ENCODE results near the gene RALY. TPM values are rescaled to one million over a fixed set of nuclear protein-coding genes. Genes with fewer than 3 reads are reported as not detected.

The RALY gene
- total RNA-seq, 1 experiment from 2014 or later, result 185 TPM

- ChIA-PET CTCF (no interaction called here), POLR2A (ENCODE audit: low non-redundant PET) (no interaction called here)
- Histone ChIP-seq H3K9me3 (ENCODE audit: low read depth, low read length, poor library complexity, severe bottlenecking) (no peaks in the 10 kb centered on the region), H3K4me1 (ENCODE audit: insufficient read depth, low read length, poor library complexity, severe bottlenecking) (no peaks in the 10 kb centered on the region), H3K27ac (ENCODE audit: low read depth, low read length, poor library complexity, severe bottlenecking) (no peak overlapping the region), H3K36me3 (ENCODE audit: insufficient read depth, low read length, poor library complexity, severe bottlenecking) (peaks cover 94% of the 10 kb centered on the region), H3K4me3 (ENCODE audit: low read depth, low read length, poor library complexity, severe bottlenecking) (no peak overlapping the region), H3K27me3 (replicated peaks; ENCODE audit: insufficient read depth, low read depth, low read length, poor library complexity) (no peaks in the 10 kb centered on the region)
- intact Hi-C loops (cut with micrococcal nuclease; ENCODE audit: unreplicated experiment), result no loop called here
- no peak for DNase-seq (ENCODE audit: low spot score)
- TF ChIP-seq EZH2 (IDR thresholded peaks at IDR 0.05; ENCODE audit: borderline replicate concordance, low read depth, low read length, poor library complexity, severe bottlenecking) (no peak), CTCF (conservative IDR thresholded peaks at IDR 0.05; ENCODE audit: low read depth, low read length) (no peak)
- BruUV-seq (replicated peaks), result no TSS peak
Observed at GRCh38 chr20:34102342-34102741, 108.6 kb downstream of the RALY start.

- TF ChIP-seq EZH2 (IDR thresholded peaks at IDR 0.05; ENCODE audit: borderline replicate concordance, low read depth, low read length, poor library complexity, severe bottlenecking) (no peak), CTCF (conservative IDR thresholded peaks at IDR 0.05; ENCODE audit: low read depth, low read length) (no peak)
- H3K4me3 ChIP-seq (ENCODE audit: low read depth, low read length, poor library complexity, severe bottlenecking), result no peak overlapping the region
- peaks cover 15% of the 10 kb centered on the region for H3K4me1 ChIP-seq (ENCODE audit: insufficient read depth, low read length, poor library complexity, severe bottlenecking)
- no peak overlapping the region for H3K27ac ChIP-seq (ENCODE audit: low read depth, low read length, poor library complexity, severe bottlenecking)
- intact Hi-C loops (cut with micrococcal nuclease; ENCODE audit: unreplicated experiment), result no loop called here
- no peaks in the 10 kb centered on the region for H3K9me3 ChIP-seq (ENCODE audit: low read depth, low read length, poor library complexity, severe bottlenecking)
- BruUV-seq (replicated peaks), result no TSS peak
- DNase-seq (ENCODE audit: low spot score), result no peak
- ChIA-PET CTCF (interaction anchor here (0.7 kb wide), 1 partner anchor 241 kb away, joined by 4 read pairs; no protein-coding TSS in a partner anchor), POLR2A (ENCODE audit: low non-redundant PET) (no interaction called here)
- H3K36me3 ChIP-seq (ENCODE audit: insufficient read depth, low read length, poor library complexity, severe bottlenecking), result peaks cover 87% of the 10 kb centered on the region
- H3K27me3 ChIP-seq (replicated peaks; ENCODE audit: insufficient read depth, low read depth, low read length, poor library complexity), result no peaks in the 10 kb centered on the region
Observed at GRCh38 chr20:34104059-34104458, 110.3 kb downstream of the RALY start.

- Histone ChIP-seq H3K27ac (ENCODE audit: low read depth, low read length, poor library complexity, severe bottlenecking) (no peak overlapping the region), H3K27me3 (replicated peaks; ENCODE audit: insufficient read depth, low read depth, low read length, poor library complexity) (no peaks in the 10 kb centered on the region), H3K4me3 (ENCODE audit: low read depth, low read length, poor library complexity, severe bottlenecking) (no peak overlapping the region), H3K9me3 (ENCODE audit: low read depth, low read length, poor library complexity, severe bottlenecking) (no peaks in the 10 kb centered on the region), H3K36me3 (ENCODE audit: insufficient read depth, low read length, poor library complexity, severe bottlenecking) (peaks cover 75% of the 10 kb centered on the region), H3K4me1 (ENCODE audit: insufficient read depth, low read length, poor library complexity, severe bottlenecking) (peaks cover 25% of the 10 kb centered on the region)
- no peak for DNase-seq (ENCODE audit: low spot score)
- TF ChIP-seq EZH2 (IDR thresholded peaks at IDR 0.05; ENCODE audit: borderline replicate concordance, low read depth, low read length, poor library complexity, severe bottlenecking), result no peak
- no peak for TF ChIP-seq CTCF (conservative IDR thresholded peaks at IDR 0.05; ENCODE audit: low read depth, low read length)
- no TSS peak for BruUV-seq (replicated peaks)
- CTCF ChIA-PET, result interaction anchor here (0.6 kb wide), 1 partner anchor 551 kb away, joined by 4 read pairs; no protein-coding TSS in a partner anchor
- intact Hi-C loops (cut with micrococcal nuclease; ENCODE audit: unreplicated experiment), result no loop called here
- POLR2A ChIA-PET (ENCODE audit: low non-redundant PET), result no interaction called here
Observed at GRCh38 chr20:34105978-34106675, 112.4 kb downstream of the RALY start.
